Astrocyte of the spinal cord (primary cell): Measurements from ENCODE around the gene PRH2.

Experiments used
- DNase-seq: peaks from one replicate; pipeline ENCODE4 v3.0.0; 2011; ENCODE audit warnings: low read depth, low spot score
- H3K4me3 ChIP-seq: 2 replicates; pipeline ENCODE4 v1.5.1; 2011; ENCODE audit warnings: low read depth, mild to moderate bottlenecking, low read length, moderate library complexity
- in situ Hi-C: cut with HindIII; loops from 2 replicates; pipeline ENCODE4 v1.10.0; 2017; ENCODE audit warnings: low sequenced_read_pairs
- TF ChIP-seq, protein P1 (sequence below): IDR thresholded peaks from 2 replicates; pipeline ENCODE4 v1.5.1; 2012; ENCODE audit warnings: low read depth, mild to moderate bottlenecking, low read length, inconsistent platforms

Gene PRH2

DNA sequence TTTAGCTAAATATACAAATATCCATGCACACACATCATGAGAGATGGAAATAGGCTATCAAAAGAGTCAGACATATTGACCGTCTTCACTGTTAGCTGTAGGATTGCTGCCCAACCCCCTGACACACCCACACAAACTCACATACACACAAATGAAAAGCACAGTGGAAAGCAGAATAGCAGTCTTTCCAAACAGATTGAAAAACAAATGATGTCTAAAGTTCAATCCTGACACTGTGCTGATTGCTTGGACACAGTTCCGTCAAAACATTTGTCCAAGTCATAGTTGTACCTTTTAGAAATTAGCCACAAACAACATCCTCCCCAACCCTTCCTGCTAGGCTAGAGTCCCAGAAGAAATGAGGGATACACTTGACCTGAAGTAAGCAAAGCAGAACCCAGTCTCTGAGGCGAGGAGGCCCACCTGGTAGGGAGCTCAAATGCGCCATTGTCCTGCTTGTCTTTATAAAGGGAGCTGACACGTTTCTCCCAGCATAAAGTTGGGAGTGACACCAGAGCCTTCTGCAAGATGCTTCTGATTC is at the start of gene PRH2:
PRH2 (plus strand) TSS at position 491 of the 541 bp plus-strand sequence; CDS start at position 529, 38 bp downstream.
- no peak for DNase-seq
- TF ChIP-seq, protein P1, sequence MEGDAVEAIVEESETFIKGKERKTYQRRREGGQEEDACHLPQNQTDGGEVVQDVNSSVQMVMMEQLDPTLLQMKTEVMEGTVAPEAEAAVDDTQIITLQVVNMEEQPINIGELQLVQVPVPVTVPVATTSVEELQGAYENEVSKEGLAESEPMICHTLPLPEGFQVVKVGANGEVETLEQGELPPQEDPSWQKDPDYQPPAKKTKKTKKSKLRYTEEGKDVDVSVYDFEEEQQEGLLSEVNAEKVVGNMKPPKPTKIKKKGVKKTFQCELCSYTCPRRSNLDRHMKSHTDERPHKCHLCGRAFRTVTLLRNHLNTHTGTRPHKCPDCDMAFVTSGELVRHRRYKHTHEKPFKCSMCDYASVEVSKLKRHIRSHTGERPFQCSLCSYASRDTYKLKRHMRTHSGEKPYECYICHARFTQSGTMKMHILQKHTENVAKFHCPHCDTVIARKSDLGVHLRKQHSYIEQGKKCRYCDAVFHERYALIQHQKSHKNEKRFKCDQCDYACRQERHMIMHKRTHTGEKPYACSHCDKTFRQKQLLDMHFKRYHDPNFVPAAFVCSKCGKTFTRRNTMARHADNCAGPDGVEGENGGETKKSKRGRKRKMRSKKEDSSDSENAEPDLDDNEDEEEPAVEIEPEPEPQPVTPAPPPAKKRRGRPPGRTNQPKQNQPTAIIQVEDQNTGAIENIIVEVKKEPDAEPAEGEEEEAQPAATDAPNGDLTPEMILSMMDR: no peak
- H3K4me3 ChIP-seq: no peak within 1 kb of the TSS
- in situ Hi-C loops: no loop called here

DNA sequence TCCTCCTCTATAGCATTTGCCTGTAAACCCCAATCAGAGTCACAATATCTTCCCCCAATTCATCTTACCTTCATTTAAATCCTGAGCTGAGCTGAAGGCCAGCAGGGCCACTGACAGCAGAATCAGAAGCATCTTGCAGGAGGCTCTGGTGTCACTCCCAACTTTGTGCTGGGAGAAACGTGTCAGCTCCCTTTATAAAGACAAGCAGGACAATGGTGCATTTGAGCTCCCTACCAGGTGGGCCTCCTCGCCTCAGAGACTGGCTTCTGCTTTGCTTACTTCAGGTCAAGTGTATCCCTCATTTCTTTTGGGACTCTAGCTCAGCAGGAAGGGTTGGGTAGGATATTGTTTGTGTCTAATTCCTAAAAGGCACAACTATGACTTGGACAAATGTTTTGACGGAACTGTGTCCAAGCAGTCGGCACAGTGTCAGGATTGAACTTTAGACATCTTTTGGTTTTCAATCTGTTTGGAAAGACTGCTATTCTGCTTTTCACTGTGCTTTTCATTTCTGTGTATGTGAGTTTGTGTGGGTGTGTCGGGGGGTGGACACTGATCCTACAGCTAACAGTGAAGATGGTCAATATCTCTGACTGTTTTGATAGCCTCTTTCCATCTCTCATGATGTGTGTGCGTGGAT is 44.8 kb upstream of the PRH2 start, which contains the start of gene PRH1:
PRH1 (minus strand) TSS at position 170 of the 640 bp plus-strand sequence; CDS start at position 132, 38 bp downstream.
- no peak for DNase-seq
- in situ Hi-C loops: no loop called here
- TF ChIP-seq, protein P1: no peak
- no peak within 1 kb of the TSS for H3K4me3 ChIP-seq

DNA sequence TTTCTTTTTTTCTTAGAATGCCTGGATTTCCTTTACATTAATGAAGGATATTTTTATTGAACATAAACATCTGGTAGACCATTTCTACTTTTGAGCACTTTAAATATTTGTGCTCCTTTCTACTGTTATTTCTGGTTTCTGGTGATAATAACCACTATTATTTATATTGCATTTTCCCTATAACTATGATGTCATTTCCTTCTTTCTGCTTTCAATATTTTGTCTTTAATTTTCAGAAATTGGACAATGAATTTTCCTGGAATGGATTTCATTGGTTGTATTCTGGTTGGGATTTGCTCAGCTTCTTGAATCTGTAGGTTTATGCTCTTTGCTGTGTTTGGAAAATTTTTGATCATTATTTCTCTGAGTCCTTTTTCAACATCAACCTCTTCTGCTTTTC is 39.8 kb upstream of the PRH2 start:
- in situ Hi-C loops: no loop called here
- DNase-seq: no peak
- no peak overlapping the region for H3K4me3 ChIP-seq
- TF ChIP-seq, protein P1: no peak

DNA sequence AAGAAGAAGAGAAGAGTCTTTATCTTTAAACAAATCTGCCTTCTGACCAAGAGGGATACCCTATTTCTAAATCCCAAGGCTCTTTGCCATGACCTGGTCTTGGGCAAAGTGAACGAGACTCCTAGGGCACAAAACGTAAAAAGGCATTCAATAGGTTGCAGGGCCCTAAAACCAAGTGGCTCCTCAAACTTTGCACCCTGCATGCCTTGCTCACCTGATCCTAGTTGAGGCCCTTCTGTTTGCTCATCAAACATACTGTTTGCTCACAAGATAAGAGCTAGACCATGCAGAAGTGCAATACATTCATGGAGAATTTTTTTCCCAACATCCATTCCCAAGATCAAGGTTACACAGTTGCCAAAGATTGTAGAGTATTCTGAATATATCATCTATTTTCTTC is 37.1 kb upstream of the PRH2 start:
- TF ChIP-seq, protein P1: no peak
- in situ Hi-C loops: no loop called here
- H3K4me3 ChIP-seq: no peak overlapping the region
- no peak for DNase-seq

DNA sequence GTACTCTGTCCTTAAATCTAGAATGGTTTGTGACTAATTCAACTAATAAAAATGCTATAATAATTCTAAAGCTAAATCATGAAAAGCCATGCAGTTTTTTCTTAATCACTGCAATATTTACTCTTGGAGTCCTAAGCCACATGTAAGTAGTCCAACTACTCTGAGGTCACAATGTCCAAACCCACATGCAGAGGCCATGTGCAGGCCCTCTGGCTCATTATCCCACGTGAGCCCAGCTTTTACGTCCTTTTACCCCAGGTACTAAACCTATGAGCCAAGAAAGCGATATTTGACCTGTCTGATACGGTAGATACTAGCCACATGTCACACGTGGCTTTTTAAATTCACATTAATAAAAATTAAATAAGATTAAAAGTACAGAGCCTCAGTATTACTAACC is 32.2 kb upstream of the PRH2 start:
- DNase-seq: no peak
- H3K4me3 ChIP-seq: no peak overlapping the region
- in situ Hi-C loops: no loop called here
- TF ChIP-seq, protein P1: no peak

DNA sequence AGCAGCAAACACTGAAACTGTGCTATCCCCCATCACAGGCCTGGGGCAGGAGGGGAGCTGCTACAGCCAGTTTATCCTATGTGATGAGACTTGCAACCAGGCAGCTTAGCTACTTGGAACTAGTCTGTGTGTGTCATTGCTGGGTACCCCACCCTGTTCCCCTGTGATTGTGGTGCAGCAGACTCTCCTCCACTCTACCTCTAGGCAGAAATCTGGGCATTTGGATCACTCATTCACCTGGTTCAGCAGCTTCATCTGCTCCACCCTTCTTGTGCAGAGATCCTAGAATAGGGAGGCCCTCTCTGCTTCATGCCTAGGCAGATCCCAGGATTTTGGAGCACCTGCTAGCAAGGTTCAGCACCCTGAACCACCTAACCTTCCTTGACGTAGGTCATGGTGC is 28.5 kb upstream of the PRH2 start:
- no peak for DNase-seq
- H3K4me3 ChIP-seq: no peak overlapping the region
- in situ Hi-C loops: no loop called here
- TF ChIP-seq, protein P1: no peak
